SK-N-SH treated with all-trans-retinoic acid at 6 μM for 48 hours (cell line): ENCODE results near the gene TRRAP.

Experiments
- PPARA ChIP-seq: fragments of 250-450 bp; sonication (Bioruptor Pico); IDR thresholded peaks from 2 replicates; pipeline ENCODE4 v1.5.0; 2020; ENCODE audit warnings: mild to moderate bottlenecking, borderline replicate concordance
- TOX ChIP-seq: fragments of 250-450 bp; sonication (Bioruptor Pico); IDR thresholded peaks from 2 replicates; pipeline ENCODE4 v1.8.0; 2021; ENCODE audit warnings: mild to moderate bottlenecking, moderate library complexity, borderline replicate concordance
- ZNF8 ChIP-seq: fragments of 450-650 bp; formaldehyde crosslinking; IDR thresholded peaks from 2 replicates; pipeline ENCODE4 v1.5.0; 2020; ENCODE audit warnings: mild to moderate bottlenecking, moderate library complexity
- TF ChIP-seq, protein P1 (sequence below): fragments of 250-450 bp; sonication (Bioruptor Pico); IDR thresholded peaks from 2 replicates; pipeline ENCODE4 v1.8.0; 2020; ENCODE audit warnings: mild to moderate bottlenecking, moderate library complexity, borderline replicate concordance

GRCh38 chr7:99004216-99004615, 125.9 kb downstream of the TRRAP start:
- TF ChIP-seq TOX (CRISPR knock-in tag) = no peak
- TF ChIP-seq, protein P1, sequence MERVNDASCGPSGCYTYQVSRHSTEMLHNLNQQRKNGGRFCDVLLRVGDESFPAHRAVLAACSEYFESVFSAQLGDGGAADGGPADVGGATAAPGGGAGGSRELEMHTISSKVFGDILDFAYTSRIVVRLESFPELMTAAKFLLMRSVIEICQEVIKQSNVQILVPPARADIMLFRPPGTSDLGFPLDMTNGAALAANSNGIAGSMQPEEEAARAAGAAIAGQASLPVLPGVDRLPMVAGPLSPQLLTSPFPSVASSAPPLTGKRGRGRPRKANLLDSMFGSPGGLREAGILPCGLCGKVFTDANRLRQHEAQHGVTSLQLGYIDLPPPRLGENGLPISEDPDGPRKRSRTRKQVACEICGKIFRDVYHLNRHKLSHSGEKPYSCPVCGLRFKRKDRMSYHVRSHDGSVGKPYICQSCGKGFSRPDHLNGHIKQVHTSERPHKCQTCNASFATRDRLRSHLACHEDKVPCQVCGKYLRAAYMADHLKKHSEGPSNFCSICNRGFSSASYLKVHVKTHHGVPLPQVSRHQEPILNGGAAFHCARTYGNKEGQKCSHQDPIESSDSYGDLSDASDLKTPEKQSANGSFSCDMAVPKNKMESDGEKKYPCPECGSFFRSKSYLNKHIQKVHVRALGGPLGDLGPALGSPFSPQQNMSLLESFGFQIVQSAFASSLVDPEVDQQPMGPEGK (CRISPR knock-in tag) = no peak
- no peak for TF ChIP-seq PPARA (CRISPR knock-in tag)
- no peak for TF ChIP-seq ZNF8 (CRISPR knock-in tag)
